Measurements from ENCODE around the gene CROCC. TPM values are rescaled to one million over a fixed set of nuclear protein-coding genes. Genes with fewer than 3 reads are reported as not detected.
"Not testable (repeated sequence)": the region's sequence is repeated elsewhere in the genome, so short reads cannot be mapped to it uniquely, and the experiment has no call there.

Gene CROCC
- total and polyA plus RNA-seq, 9 of the 15 experiments (the other 6 are each of a cell fraction or from before 2014, with no cell fraction given): 0.17 to 15.4 (median 7.6) TPM

DNA sequence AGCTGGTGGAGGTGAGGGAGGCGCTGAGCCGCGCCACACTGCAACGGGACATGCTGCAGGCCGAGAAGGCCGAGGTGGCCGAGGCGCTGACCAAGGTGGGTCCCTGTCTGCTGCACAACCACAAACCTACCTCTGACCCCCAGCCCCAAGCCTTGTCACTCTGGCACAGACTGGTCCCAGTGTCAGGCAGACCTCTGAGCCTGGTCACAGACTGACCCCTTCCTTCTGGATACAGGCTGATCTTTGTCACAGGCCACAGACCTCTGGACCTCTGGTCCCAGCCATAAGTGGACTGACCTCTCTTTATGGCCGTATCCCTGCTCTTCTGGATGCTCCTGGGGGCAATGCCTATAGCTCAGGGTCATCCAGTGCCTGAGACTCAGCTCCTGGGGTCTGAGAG, 23.8 kb downstream of the CROCC start:
- POLR2A ChIA-PET; H3K79me2 ChIP-seq (ENCODE audit: control insufficient read depth, insufficient read depth, low read length); H3K27me3 ChIP-seq (ENCODE audit: control insufficient read depth in 2 of 2, insufficient read depth in 2 of 2, low read length in 2 of 2); H3K4me3 ChIP-seq; FAIRE-seq; H3K9ac ChIP-seq (ENCODE audit: insufficient read depth in 1 of 2, low read depth in 2 of 2, low read length in 2 of 2); H3K4me2 ChIP-seq (ENCODE audit: insufficient read depth, low read length); CTCF ChIA-PET (ENCODE audit: low intra/inter-chr PET ratio); BruUV-seq (replicated peaks); H2AFZ ChIP-seq (ENCODE audit: low read depth, low read length); H3K36me3 ChIP-seq (ENCODE audit: control insufficient read depth, insufficient read depth, low read length); H3K9me1 ChIP-seq (ENCODE audit: control insufficient read depth, insufficient read depth, low read length); DNase-seq (ENCODE audit: extremely low read depth in 1 of 4, low spot score in 3 of 4); intact Hi-C loops (cut with micrococcal nuclease); H3K9me3 ChIP-seq (replicated peaks; ENCODE audit: control insufficient read depth, insufficient read depth, low read depth, low read length); H4K20me1 ChIP-seq (replicated peaks; ENCODE audit: control insufficient read depth, insufficient read depth, low read length); H3K27ac ChIP-seq (ENCODE audit: extremely low read depth, low read depth, low read length): not testable (repeated sequence)
- ATAC-seq: peak; percentile 41
- WGBS (ENCODE audit: insufficient coverage, low coverage, missing lambda C conversion rate): 33% methylated on average over 1 of the region's 9 CpGs
- in situ Hi-C loops (cut with MboI): loop anchor here (5.0 kb wide), 1 partner anchor 318 kb away; no protein-coding TSS in a partner anchor
- H3K4me1 ChIP-seq (replicated peaks in 1 of 2; ENCODE audit: control insufficient read depth in 2 of 2, insufficient read depth in 2 of 2, low read length in 2 of 2): peaks cover 0 to 17% of the 10 kb centered on the region in 2 experiments; a peak in 2 of 5 replicates

GRCh38 chr1:16946185-16946584, 24.5 kb downstream of the CROCC start:
- H4K20me1 ChIP-seq (replicated peaks; ENCODE audit: control insufficient read depth, insufficient read depth, low read length); H3K36me3 ChIP-seq (ENCODE audit: control insufficient read depth, insufficient read depth, low read length); intact Hi-C loops (cut with micrococcal nuclease); H3K4me3 ChIP-seq; H3K79me2 ChIP-seq (ENCODE audit: control insufficient read depth, insufficient read depth, low read length); BruUV-seq (replicated peaks); CTCF ChIA-PET (ENCODE audit: low intra/inter-chr PET ratio); ATAC-seq; H3K4me2 ChIP-seq (ENCODE audit: insufficient read depth, low read length); H3K9me1 ChIP-seq (ENCODE audit: control insufficient read depth, insufficient read depth, low read length); H3K9ac ChIP-seq (ENCODE audit: insufficient read depth in 1 of 2, low read depth in 2 of 2, low read length in 2 of 2); H3K9me3 ChIP-seq (replicated peaks; ENCODE audit: control insufficient read depth, insufficient read depth, low read depth, low read length); DNase-seq (ENCODE audit: extremely low read depth in 1 of 4, low spot score in 3 of 4); H3K27me3 ChIP-seq (ENCODE audit: control insufficient read depth in 2 of 2, insufficient read depth in 2 of 2, low read length in 2 of 2); H2AFZ ChIP-seq (ENCODE audit: low read depth, low read length); FAIRE-seq; H3K27ac ChIP-seq (ENCODE audit: extremely low read depth, low read depth, low read length): not testable (repeated sequence)
- in situ Hi-C loops (cut with MboI): loop anchor here (5.0 kb wide), 1 partner anchor 319 kb away; no protein-coding TSS in a partner anchor
- 18% methylated on average over 9 of the region's 13 CpGs for WGBS (ENCODE audit: insufficient coverage, low coverage, missing lambda C conversion rate)
- POLR2A ChIA-PET: interaction anchor here (1.0 kb wide), 1 partner anchor 25 kb away, joined by 3 read pairs; the partner anchor contains the start of gene CROCC
- H3K4me1 ChIP-seq (replicated peaks in 1 of 2; ENCODE audit: control insufficient read depth in 2 of 2, insufficient read depth in 2 of 2, low read length in 2 of 2): peaks cover 0 to 17% of the 10 kb centered on the region in 2 experiments; a peak in 2 of 5 replicates
